Right lobe of liver (tissue), 6 donors: ENCODE data around the gene PIK3R3. TPM values are rescaled to one million over a fixed set of nuclear protein-coding genes. Genes with fewer than 3 reads are reported as not detected.

Experiments
- ATAC-seq, 4 donors: fragments of 200-7000 bp; cut with Tn5 transposase; one replicate each; pipeline ENCODE4 v1.9.1; 2020; ENCODE audit warnings: mild to moderate bottlenecking in 4 of 4, moderate library complexity in 4 of 4
- DNase-seq, 3 donors: peaks; one replicate each; pipeline ENCODE4 v3.0.0-alpha.2; 2020
- H3K27ac ChIP-seq, 3 donors: fragments of 200-600 bp; one replicate each; pipeline ENCODE4 v1.8.0; 2022
- H3K27me3 ChIP-seq, 2 donors: fragments of 200-600 bp; one replicate each; pipeline ENCODE4 v1.8.0; 2022
- H3K36me3 ChIP-seq, 4 donors: fragments of 200-600 bp; sonication (generic) in 1 of 4; one replicate each; pipeline versions ENCODE4 v1.5.1 to v1.8.0; 2017 to 2022; ENCODE audit warnings: control low read depth in 1 of 4
- H3K4me1 ChIP-seq, 4 donors: fragments of 200-600 bp; sonication (generic) in 1 of 4; one replicate each; pipeline versions ENCODE4 v1.5.1 to v1.8.0; 2017 to 2022; ENCODE audit warnings: control low read depth in 1 of 4
- H3K4me3 ChIP-seq, 3 donors: fragments of 200-600 bp; one replicate each; pipeline ENCODE4 v1.8.0; 2022
- H3K9me3 ChIP-seq, 4 donors: fragments of 200-600 bp; sonication (generic) in 1 of 4; one replicate each; pipeline versions ENCODE4 v1.5.1 to v1.8.0; 2017 to 2022; ENCODE audit warnings: control low read depth in 1 of 4
- POLR2A ChIP-seq: fragments of 450-650 bp; IDR thresholded peaks from one replicate; pipeline ENCODE4 v1.6.1; 2017; ENCODE audit warnings: antibody characterized with exemption, mild to moderate bottlenecking
- WGBS: methylation state at CpG from one replicate; pipeline ENCODE4 v1.1.6; 2018; ENCODE audit warnings: low coverage, low lambda C conversion rate; ENCODE audit not compliant: insufficient coverage; ENCODE audit errors: missing lambda C conversion rate; 5-methylcytosine and 5-hydroxymethylcytosine counted together
- intact Hi-C, 2 donors: fragments of 100-400 bp; cut with DNase I; formaldehyde crosslinking; loops; one replicate each; pipeline versions ENCODE4 v1.11.2 to v1.14.1; 2022
- total RNA-seq, 6 experiments: library from RNA; depleted of rRNA in 2 of 6; stranded (reverse); fragments of >200 nt in 2 of 6; fragmentation: NEBNext Ultra II Directional in 3 of 6; extraction: Animal tissue kit (Norgen Biotek cat#: 25700) in 3 of 6; gene quantifications; one replicate each; pipeline versions ENCODE4 v1.1.0 to v1.2.4, GENCODE V29; 2016 to 2023
- TF ChIP-seq, protein P1 (sequence below), 4 donors: fragments of 200-600 bp in 3 of 4; fragments of 450-650 bp in 1 of 4; IDR thresholded peaks; one replicate each; pipeline versions ENCODE4 v1.5.1 to v1.8.0; 2016 to 2022; ENCODE audit warnings: antibody characterized with exemption in 4 of 4, mild to moderate bottlenecking in 2 of 4
- donor health status: DM: no; HTN: yes; CAD: no.
- donor health status: DM: no; HTN: no; CAD: no.
- donor health status: DM: no; HTN: no; CAD: no.
- donor health status: DM: no; HTN: yes; CAD: no.
- donor health status: DM: no; HTN: yes; CAD: no.

PIK3R3 gene
- total RNA-seq, 6 experiments from 2014 or later = 2.0 to 4.3 (median 2.8) TPM

DNA sequence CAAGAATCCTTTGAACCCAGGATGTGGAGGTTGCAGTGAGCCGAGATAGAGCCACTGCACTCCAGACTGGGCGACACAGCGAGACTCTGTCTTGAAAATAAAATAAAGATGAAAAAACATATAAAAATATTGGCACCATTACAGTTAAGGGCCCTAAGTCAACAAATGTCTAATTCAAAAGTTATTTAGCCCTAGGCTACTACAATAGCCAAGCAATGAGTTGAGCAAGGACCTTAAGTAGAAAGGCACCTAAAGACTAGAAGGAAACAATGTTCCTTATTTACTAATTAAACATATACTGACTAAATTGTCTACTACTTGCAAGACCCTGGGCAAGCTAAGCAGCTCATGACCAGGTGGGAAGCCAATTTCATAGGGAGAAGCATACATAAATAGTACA, 4.1 kb downstream of the PIK3R3 start:
- no peak for TF ChIP-seq POLR2A
- TF ChIP-seq, protein P1, sequence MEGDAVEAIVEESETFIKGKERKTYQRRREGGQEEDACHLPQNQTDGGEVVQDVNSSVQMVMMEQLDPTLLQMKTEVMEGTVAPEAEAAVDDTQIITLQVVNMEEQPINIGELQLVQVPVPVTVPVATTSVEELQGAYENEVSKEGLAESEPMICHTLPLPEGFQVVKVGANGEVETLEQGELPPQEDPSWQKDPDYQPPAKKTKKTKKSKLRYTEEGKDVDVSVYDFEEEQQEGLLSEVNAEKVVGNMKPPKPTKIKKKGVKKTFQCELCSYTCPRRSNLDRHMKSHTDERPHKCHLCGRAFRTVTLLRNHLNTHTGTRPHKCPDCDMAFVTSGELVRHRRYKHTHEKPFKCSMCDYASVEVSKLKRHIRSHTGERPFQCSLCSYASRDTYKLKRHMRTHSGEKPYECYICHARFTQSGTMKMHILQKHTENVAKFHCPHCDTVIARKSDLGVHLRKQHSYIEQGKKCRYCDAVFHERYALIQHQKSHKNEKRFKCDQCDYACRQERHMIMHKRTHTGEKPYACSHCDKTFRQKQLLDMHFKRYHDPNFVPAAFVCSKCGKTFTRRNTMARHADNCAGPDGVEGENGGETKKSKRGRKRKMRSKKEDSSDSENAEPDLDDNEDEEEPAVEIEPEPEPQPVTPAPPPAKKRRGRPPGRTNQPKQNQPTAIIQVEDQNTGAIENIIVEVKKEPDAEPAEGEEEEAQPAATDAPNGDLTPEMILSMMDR (IDR thresholded peaks at IDR 0.05) = no peak
- intact Hi-C loops = no loop called here
- WGBS = 87% methylated on average over 3 of the region's 3 CpGs
- Histone ChIP-seq H3K4me1 (no peaks in the 10 kb centered on the region), H3K27ac (no peak overlapping the region), H3K9me3 (no peaks in the 10 kb centered on the region), H3K36me3 (no peaks in the 10 kb centered on the region), H3K27me3 (peaks cover 0 to 21% of the 10 kb centered on the region in 2 donors), H3K4me3 (no peak overlapping the region)
- ATAC-seq (no peak), DNase-seq (no peak)

GRCh38 chr1:46118856-46119255, 13.6 kb downstream of the PIK3R3 start:
- Histone ChIP-seq H3K4me3 (no peak overlapping the region), H3K36me3 (no peaks in the 10 kb centered on the region), H3K9me3 (no peaks in the 10 kb centered on the region), H3K4me1 (no peaks in the 10 kb centered on the region), H3K27me3 (no peaks in the 10 kb centered on the region), H3K27ac (no peak overlapping the region)
- TF ChIP-seq, protein P1 (IDR thresholded peaks at IDR 0.05) = no peak
- TF ChIP-seq POLR2A = no peak
- ATAC-seq (no peak), DNase-seq (no peak)
- intact Hi-C loops = no loop called here

DNA sequence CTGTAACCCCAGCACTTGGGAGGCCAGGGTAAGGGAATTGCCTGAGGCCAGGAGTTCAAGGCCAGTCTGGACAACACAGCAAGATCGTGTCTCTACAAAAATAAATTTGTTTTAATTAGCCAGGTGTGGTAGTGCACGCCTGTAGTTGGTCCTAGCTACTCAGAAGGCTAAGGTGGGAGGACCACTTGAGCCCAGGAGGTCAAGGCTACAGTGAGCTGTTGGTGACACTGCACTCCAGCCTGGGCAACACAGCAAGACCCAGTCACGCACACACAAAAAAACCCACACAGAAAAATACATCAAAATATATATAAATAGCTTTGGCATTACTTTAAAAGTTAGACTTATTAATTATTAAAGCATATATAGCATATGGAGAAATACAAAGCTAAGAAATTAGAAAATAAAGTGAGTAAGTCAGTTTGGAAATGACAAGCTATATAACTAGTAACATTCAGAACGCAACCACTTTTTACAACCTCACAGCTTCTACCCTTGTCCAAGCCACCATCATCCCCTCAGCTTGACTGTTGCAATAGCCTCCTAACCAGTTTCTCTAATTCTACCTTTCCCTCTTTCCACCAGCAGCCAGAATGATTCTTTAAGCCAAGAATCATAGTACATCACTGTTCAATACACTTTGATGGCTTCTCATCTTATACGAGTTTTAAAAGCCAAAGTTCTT, 14.5 kb downstream of the PIK3R3 start:
- ATAC-seq (no peak), DNase-seq (no peak)
- intact Hi-C loops = no loop called here
- no peaks in the 10 kb centered on the region for H3K4me1 ChIP-seq
- TF ChIP-seq, protein P1 (IDR thresholded peaks at IDR 0.05) = no peak
- no peak for TF ChIP-seq POLR2A
- H3K36me3 ChIP-seq = no peaks in the 10 kb centered on the region
- WGBS = 88% methylated on average over 4 of the region's 5 CpGs
- no peaks in the 10 kb centered on the region for H3K9me3 ChIP-seq
- no peak overlapping the region for H3K4me3 ChIP-seq
- no peaks in the 10 kb centered on the region for H3K27me3 ChIP-seq
- H3K27ac ChIP-seq = no peak overlapping the region

GRCh38 chr1:46114925-46115603, 17.4 kb downstream of the PIK3R3 start:
- no peak for TF ChIP-seq POLR2A
- TF ChIP-seq, protein P1 (IDR thresholded peaks at IDR 0.05) = no peak
- Histone ChIP-seq H3K36me3 (no peaks in the 10 kb centered on the region), H3K9me3 (no peaks in the 10 kb centered on the region), H3K27ac (no peak overlapping the region), H3K4me3 (no peak overlapping the region), H3K4me1 (no peaks in the 10 kb centered on the region), H3K27me3 (no peaks in the 10 kb centered on the region)
- ATAC-seq = no peak
- DNase-seq = no peak
- intact Hi-C loops = no loop called here
- WGBS = 83% methylated on average over 2 of the region's 2 CpGs
